ENCODE data around the gene CFAP52.

DNA sequence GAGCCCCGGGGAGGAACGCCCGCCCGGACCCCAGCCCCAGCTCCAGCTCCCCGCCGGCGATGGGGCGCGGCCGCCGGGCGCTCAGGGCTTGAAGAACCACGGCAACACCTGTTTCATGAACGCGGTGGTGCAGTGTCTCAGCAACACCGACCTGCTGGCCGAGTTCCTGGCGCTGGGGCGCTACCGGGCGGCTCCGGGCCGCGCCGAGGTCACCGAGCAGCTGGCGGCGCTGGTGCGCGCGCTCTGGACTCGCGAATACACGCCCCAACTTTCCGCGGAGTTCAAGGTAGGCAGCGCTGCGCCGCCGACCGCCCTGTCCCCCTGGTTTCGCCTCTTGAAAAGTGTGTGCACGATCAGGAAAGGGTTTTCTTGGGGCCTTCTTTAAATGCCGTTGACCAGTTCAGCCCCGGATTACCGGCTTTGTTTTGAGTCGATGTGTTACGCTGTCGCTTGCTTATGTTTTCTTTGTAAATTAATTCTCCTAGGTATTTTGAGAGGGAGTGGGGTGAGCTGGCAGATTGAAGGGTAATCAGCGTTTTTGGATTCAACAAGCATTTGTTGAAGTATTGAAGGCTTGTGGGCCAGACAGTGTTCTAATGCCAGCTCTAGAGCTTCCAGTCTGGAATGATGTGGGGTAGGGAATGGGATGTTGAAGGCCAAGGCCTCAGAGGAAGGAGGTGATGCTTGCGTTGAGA, 69.6 kb downstream of the CFAP52 start:
- TF ChIP-seq, protein P1, sequence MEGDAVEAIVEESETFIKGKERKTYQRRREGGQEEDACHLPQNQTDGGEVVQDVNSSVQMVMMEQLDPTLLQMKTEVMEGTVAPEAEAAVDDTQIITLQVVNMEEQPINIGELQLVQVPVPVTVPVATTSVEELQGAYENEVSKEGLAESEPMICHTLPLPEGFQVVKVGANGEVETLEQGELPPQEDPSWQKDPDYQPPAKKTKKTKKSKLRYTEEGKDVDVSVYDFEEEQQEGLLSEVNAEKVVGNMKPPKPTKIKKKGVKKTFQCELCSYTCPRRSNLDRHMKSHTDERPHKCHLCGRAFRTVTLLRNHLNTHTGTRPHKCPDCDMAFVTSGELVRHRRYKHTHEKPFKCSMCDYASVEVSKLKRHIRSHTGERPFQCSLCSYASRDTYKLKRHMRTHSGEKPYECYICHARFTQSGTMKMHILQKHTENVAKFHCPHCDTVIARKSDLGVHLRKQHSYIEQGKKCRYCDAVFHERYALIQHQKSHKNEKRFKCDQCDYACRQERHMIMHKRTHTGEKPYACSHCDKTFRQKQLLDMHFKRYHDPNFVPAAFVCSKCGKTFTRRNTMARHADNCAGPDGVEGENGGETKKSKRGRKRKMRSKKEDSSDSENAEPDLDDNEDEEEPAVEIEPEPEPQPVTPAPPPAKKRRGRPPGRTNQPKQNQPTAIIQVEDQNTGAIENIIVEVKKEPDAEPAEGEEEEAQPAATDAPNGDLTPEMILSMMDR (conservative IDR thresholded peaks at IDR 0.05) = peak; percentile 63
- no peak; the same call in 1 of the 2 replicates for TF ChIP-seq ZFX (IDR thresholded peaks at IDR 0.05)

All from C4-2B (cell line).